Measurements from ENCODE around the gene SPSB1.

The SPSB1 gene

DNA sequence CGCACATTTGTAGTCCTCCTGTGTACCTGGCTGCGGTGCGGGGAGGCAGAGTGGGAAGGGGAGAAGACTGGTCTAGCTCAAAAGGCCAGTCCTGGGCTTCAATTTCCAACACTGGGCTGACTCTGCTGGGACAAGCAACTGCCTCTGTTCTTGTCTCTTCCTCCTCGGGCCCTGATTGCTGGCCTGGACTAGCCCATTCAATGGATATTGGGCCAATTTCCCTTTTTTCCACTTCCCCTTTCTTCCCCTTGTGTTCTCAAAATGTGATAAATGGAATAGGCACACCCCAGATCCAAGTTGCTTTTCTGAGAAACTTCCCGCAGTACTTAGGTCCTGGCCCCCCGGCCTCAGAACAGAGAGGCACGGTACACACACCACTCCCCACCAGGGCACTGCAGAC, 48.2 kb downstream of the SPSB1 start:
- peaks cover 3% of the 10 kb centered on the region for H3K27me3 Mint-ChIP-seq (ENCODE audit: low read depth, poor library complexity)
- H3K9me3 Mint-ChIP-seq = peaks cover 6% of the 10 kb centered on the region
- DNase-seq = no peak
- H3K27ac Mint-ChIP-seq = peak overlapping the region; percentile 19
- no peak overlapping the region for H3K4me3 Mint-ChIP-seq
- H3K36me3 Mint-ChIP-seq (ENCODE audit: low read depth) = peaks cover 19% of the 10 kb centered on the region
- H3K4me1 Mint-ChIP-seq = peaks cover 73% of the 10 kb centered on the region
- TF ChIP-seq, protein P1, sequence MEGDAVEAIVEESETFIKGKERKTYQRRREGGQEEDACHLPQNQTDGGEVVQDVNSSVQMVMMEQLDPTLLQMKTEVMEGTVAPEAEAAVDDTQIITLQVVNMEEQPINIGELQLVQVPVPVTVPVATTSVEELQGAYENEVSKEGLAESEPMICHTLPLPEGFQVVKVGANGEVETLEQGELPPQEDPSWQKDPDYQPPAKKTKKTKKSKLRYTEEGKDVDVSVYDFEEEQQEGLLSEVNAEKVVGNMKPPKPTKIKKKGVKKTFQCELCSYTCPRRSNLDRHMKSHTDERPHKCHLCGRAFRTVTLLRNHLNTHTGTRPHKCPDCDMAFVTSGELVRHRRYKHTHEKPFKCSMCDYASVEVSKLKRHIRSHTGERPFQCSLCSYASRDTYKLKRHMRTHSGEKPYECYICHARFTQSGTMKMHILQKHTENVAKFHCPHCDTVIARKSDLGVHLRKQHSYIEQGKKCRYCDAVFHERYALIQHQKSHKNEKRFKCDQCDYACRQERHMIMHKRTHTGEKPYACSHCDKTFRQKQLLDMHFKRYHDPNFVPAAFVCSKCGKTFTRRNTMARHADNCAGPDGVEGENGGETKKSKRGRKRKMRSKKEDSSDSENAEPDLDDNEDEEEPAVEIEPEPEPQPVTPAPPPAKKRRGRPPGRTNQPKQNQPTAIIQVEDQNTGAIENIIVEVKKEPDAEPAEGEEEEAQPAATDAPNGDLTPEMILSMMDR (IDR thresholded peaks at IDR 0.05) = no peak

DNA sequence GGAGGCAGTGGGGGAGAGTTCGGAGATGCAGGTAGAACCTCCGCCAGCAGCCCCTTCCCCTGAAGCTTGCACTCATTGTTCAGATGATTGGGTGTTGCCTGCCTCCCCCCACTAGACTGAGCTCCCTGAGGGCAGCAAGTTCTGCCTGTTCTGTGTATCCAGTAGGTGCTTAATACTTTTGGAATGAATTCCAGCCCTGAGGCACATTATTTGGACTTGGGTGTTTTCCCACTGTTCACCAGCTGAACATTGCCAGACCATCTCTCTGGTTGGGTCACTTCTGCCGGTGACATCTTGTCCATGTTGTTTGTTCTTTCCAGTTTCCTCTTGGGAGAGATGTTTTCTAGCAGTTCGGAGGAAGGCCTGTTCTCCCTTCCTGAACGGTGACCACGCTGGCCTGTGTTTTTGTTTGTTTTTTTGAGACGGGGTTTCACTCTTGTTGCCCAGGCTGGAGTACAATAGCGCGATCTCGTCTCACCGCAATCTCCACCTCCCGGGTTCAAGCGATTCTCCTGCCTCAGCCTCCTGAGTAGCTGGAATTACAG, 48.7 kb downstream of the SPSB1 start:
- peaks cover 3% of the 10 kb centered on the region for H3K27me3 Mint-ChIP-seq (ENCODE audit: low read depth, poor library complexity)
- peaks cover 72% of the 10 kb centered on the region for H3K4me1 Mint-ChIP-seq
- H3K27ac Mint-ChIP-seq = no peak overlapping the region
- peaks cover 16% of the 10 kb centered on the region for H3K36me3 Mint-ChIP-seq (ENCODE audit: low read depth)
- no peak overlapping the region for H3K4me3 Mint-ChIP-seq
- peaks cover 6% of the 10 kb centered on the region for H3K9me3 Mint-ChIP-seq
- TF ChIP-seq, protein P1 (IDR thresholded peaks at IDR 0.05) = no peak
- DNase-seq = no peak

DNA sequence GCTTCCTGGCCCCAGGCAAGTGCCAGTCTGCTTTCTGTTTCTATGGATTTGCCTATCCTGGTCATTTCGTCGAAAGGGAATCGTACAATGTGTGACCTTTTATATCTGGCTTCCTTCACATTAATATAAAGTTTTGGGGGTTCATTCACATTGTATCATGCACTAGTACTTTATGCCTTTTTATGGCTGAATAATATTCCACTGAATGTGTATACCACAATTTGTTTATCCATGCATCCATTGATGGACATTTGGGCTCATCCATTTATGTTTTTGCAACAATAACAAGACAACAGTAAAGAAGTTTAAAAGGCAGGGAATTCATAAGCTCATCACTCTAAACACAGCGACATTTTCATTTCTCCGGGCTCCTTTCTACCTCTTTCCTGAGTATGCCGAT, 50.6 kb downstream of the SPSB1 start:
- TF ChIP-seq, protein P1 (IDR thresholded peaks at IDR 0.05) = no peak
- H3K27me3 Mint-ChIP-seq (ENCODE audit: low read depth, poor library complexity) = peaks cover 3% of the 10 kb centered on the region
- peaks cover 65% of the 10 kb centered on the region for H3K4me1 Mint-ChIP-seq
- peaks cover 6% of the 10 kb centered on the region for H3K9me3 Mint-ChIP-seq
- H3K36me3 Mint-ChIP-seq (ENCODE audit: low read depth) = peaks cover 16% of the 10 kb centered on the region
- no peak for DNase-seq
- H3K4me3 Mint-ChIP-seq = no peak overlapping the region
- no peak overlapping the region for H3K27ac Mint-ChIP-seq

DNA sequence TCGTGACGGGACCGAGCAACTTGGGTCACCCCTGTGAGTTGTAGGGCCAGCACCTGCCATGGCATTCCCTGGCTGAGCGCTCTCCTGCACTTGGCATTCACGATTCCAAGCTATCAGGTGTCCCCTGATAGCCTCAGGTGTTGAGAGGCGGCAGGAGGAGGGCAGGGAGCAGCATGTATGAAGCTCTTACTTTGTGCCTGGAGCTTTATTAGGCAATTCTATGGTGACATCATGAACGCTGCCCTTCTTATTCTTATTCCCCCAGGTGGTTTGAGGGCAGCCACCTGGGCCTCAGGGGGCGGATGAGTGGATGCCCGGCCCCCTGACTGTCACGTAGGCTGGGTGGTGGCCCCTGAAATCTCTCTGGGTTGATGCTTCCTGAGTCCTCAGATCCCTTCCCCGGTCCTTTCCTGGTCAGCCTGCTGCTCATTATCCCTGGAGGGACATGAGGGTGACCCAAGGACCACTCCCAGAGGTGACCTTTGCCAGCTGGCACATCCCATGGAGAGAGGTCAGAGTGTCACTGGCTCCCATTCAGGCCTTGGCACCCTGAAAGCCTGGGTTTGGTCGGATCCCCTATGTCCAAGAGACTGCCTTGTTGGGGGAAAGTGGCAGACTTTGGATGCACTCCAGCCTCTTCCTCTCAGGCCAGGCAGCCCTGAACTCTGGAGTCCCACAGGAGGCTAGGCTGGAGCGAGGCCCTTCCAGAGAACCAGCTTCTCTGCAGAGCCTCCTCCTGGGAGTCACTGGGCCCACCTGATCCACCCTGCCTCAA, 51.9 kb downstream of the SPSB1 start:
- Mint-ChIP-seq H3K27ac (no peak overlapping the region), H3K4me1 (peaks cover 65% of the 10 kb centered on the region), H3K4me3 (no peak overlapping the region), H3K36me3 (ENCODE audit: low read depth) (peaks cover 16% of the 10 kb centered on the region), H3K9me3 (peaks cover 6% of the 10 kb centered on the region), H3K27me3 (ENCODE audit: low read depth, poor library complexity) (no peaks in the 10 kb centered on the region)
- TF ChIP-seq, protein P1 (IDR thresholded peaks at IDR 0.05) = no peak
- no peak for DNase-seq

DNA sequence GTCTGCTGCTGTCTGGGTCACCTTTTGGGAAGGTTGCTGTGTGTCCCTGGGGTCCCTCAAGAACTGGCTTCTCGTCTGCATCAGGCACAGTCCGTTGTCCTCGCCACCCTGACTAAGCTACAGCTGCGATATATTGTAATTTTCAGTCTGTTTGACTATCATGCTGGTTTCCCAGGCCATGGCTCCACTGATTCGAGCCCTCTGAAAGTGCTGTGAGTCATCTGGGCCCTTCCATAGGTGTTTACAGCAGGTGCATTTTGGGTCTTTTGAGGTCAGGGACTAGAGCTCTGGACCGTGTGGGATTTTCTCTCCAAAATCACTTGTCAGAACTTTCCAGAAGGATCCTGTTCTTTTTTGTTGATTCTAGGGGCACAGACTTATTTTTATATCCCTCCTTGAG, 52.8 kb downstream of the SPSB1 start:
- TF ChIP-seq, protein P1 (IDR thresholded peaks at IDR 0.05) = no peak
- Mint-ChIP-seq H3K9me3 (peaks cover 6% of the 10 kb centered on the region), H3K27ac (no peak overlapping the region), H3K4me3 (no peak overlapping the region), H3K27me3 (ENCODE audit: low read depth, poor library complexity) (no peaks in the 10 kb centered on the region), H3K36me3 (ENCODE audit: low read depth) (peaks cover 16% of the 10 kb centered on the region), H3K4me1 (peaks cover 65% of the 10 kb centered on the region)
- no peak for DNase-seq

DNA sequence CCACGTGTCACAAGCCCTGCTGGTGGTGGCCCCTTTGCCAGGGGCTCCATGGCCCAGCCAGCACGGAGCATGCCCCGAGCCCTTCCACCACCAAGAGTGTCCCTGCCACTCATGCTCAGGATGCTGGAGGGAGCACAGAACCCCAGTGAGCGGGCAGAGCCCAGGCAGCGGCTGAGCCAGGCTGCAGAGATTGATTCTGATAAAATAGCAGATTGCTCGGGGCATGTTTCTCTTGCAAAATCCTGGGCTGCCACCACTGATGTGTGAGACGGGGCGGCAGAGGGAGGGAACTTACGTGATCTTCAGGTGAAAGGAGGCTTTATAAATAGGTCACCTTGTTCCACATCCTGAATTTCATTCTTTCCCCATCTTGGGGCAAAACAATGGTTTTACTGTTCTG, 53.2 kb downstream of the SPSB1 start:
- Mint-ChIP-seq H3K9me3 (peaks cover 6% of the 10 kb centered on the region), H3K4me1 (peaks cover 65% of the 10 kb centered on the region), H3K27ac (no peak overlapping the region), H3K27me3 (ENCODE audit: low read depth, poor library complexity) (no peaks in the 10 kb centered on the region), H3K36me3 (ENCODE audit: low read depth) (peaks cover 16% of the 10 kb centered on the region), H3K4me3 (no peak overlapping the region)
- TF ChIP-seq, protein P1 (IDR thresholded peaks at IDR 0.05) = no peak
- DNase-seq = no peak
